MM.1S (cell line): ENCODE data around the gene NCOA1.
"Not testable (repeated sequence)": the region's sequence is repeated elsewhere in the genome, so short reads cannot be mapped to it uniquely, and the experiment has no call there.

Experiments used
- DNase-seq: peaks from one replicate; pipeline ENCODE4 v3.0.0-alpha.2; 2015
- H2AFZ ChIP-seq: fragments of 300-600 bp; sonication (generic); 2 replicates; pipeline ENCODE4 v1.6.0; 2016; ENCODE audit warnings: antibody characterized with exemption, low read length
- H3F3A ChIP-seq: fragments of 300-600 bp; sonication (generic); 2 replicates; pipeline ENCODE4 v1.6.1; 2016; ENCODE audit warnings: mild to moderate bottlenecking, antibody characterized with exemption, low read length, moderate library complexity, mixed read lengths; ENCODE audit not compliant: insufficient read depth
- H3K27ac ChIP-seq: fragments of 300-600 bp; sonication (generic); 2 replicates; pipeline ENCODE4 v1.5.1; 2016; ENCODE audit warnings: mild to moderate bottlenecking, low read length
- H3K27me3 ChIP-seq: fragments of 300-600 bp; sonication (generic); replicated peaks from 2 replicates; pipeline ENCODE4 v1.6.0; 2016; ENCODE audit warnings: low read length; ENCODE audit not compliant: insufficient read depth
- H3K36me3 ChIP-seq: fragments of 300-600 bp; sonication (generic); replicated peaks from 2 replicates; pipeline ENCODE4 v1.6.1; 2016; ENCODE audit warnings: mild to moderate bottlenecking, low read length, mixed read lengths; ENCODE audit not compliant: insufficient read depth
- H3K4me1 ChIP-seq: fragments of 300-600 bp; sonication (generic); 2 replicates; pipeline ENCODE4 v1.6.1; 2016; ENCODE audit warnings: low read length, mixed read lengths
- H3K4me2 ChIP-seq: fragments of 300-600 bp; sonication (generic); 2 replicates; pipeline ENCODE4 v1.6.0; 2016; ENCODE audit warnings: low read depth, low read length
- H3K4me3 ChIP-seq: fragments of 300-600 bp; sonication (generic); 2 replicates; pipeline ENCODE4 v1.5.1; 2016; ENCODE audit warnings: low read length, mixed read lengths
- H3K79me2 ChIP-seq: fragments of 300-600 bp; sonication (generic); 2 replicates; pipeline ENCODE4 v1.6.1; 2016; ENCODE audit warnings: mixed run types, low read length, mixed read lengths
- H3K9ac ChIP-seq: fragments of 300-600 bp; sonication (generic); 2 replicates; pipeline ENCODE4 v1.6.1; 2016; ENCODE audit warnings: low read length, mixed read lengths
- H3K9me2 ChIP-seq: fragments of 300-600 bp; sonication (generic); replicated peaks from 2 replicates; pipeline ENCODE4 v1.6.1; 2016; ENCODE audit warnings: mild to moderate bottlenecking, low read length, mixed read lengths; ENCODE audit not compliant: insufficient read depth
- H3K9me3 ChIP-seq: fragments of 300-600 bp; sonication (generic); replicated peaks from 2 replicates; pipeline ENCODE4 v1.6.1; 2016; ENCODE audit warnings: mild to moderate bottlenecking, low read length, mixed read lengths; ENCODE audit not compliant: insufficient read depth
- H4K20me1 ChIP-seq: fragments of 300-600 bp; sonication (generic); 2 replicates; pipeline ENCODE4 v1.6.1; 2016; ENCODE audit warnings: mild to moderate bottlenecking, low read length, moderate library complexity, mixed read lengths; ENCODE audit not compliant: insufficient read depth
- CTCF ChIP-seq: fragments of 300-600 bp; sonication (generic); IDR thresholded peaks from 2 replicates; pipeline ENCODE4 v1.5.1; 2016; ENCODE audit warnings: antibody characterized with exemption, low read length, mixed read lengths
- EZH2 ChIP-seq: fragments of 300-600 bp; sonication (generic); optimal IDR thresholded peaks from 2 replicates; pipeline ENCODE3; 2017; ENCODE audit warnings: low read depth, mild to moderate bottlenecking, antibody characterized with exemption, low read length, mixed read lengths
- EZH2phosphoT487 ChIP-seq: fragments of 300-600 bp; sonication (generic); IDR thresholded peaks from 2 replicates; pipeline ENCODE4 v1.6.1; 2018; ENCODE audit warnings: antibody characterized with exemption, low read length

NCOA1 gene

GRCh38 chr2:24672589-24672988 is 181.5 kb downstream of the NCOA1 start:
- Histone ChIP-seq H3K27me3 (no peaks in the 10 kb centered on the region), H3F3A (no peaks in the 10 kb centered on the region), H3K9me3 (no peaks in the 10 kb centered on the region), H3K9ac (no peak overlapping the region), H3K79me2 (no peaks in the 10 kb centered on the region), H2AFZ (no peak overlapping the region), H3K36me3 (no peaks in the 10 kb centered on the region), H3K27ac (no peak overlapping the region), H3K4me2 (no peak overlapping the region), H3K4me1 (no peaks in the 10 kb centered on the region), H4K20me1 (no peaks in the 10 kb centered on the region), H3K9me2 (no peaks in the 10 kb centered on the region), H3K4me3 (no peak overlapping the region)
- no peak for DNase-seq
- TF ChIP-seq EZH2 (no peak), EZH2phosphoT487 (no peak), CTCF (no peak)

- H3K9me3 ChIP-seq = no peaks in the 10 kb centered on the region
- no peak overlapping the region for H3K4me3 ChIP-seq
- DNase-seq = no peak
- H3K27me3 ChIP-seq = no peaks in the 10 kb centered on the region
- H3K4me2 ChIP-seq = no peak overlapping the region
- H3K4me1 ChIP-seq = no peaks in the 10 kb centered on the region
- H3K9ac ChIP-seq = no peak overlapping the region
- no peak overlapping the region for H3K27ac ChIP-seq
- no peak overlapping the region for H2AFZ ChIP-seq
- H3F3A ChIP-seq = no peaks in the 10 kb centered on the region
- no peaks in the 10 kb centered on the region for H3K79me2 ChIP-seq
- no peaks in the 10 kb centered on the region for H4K20me1 ChIP-seq
- no peaks in the 10 kb centered on the region for H3K9me2 ChIP-seq
- TF ChIP-seq CTCF (no peak), EZH2phosphoT487 (no peak), EZH2 (no peak)
- no peaks in the 10 kb centered on the region for H3K36me3 ChIP-seq
These were observed 184.3 kb downstream of the NCOA1 start for GRCh38 chr2:24675338-24675737.

DNA sequence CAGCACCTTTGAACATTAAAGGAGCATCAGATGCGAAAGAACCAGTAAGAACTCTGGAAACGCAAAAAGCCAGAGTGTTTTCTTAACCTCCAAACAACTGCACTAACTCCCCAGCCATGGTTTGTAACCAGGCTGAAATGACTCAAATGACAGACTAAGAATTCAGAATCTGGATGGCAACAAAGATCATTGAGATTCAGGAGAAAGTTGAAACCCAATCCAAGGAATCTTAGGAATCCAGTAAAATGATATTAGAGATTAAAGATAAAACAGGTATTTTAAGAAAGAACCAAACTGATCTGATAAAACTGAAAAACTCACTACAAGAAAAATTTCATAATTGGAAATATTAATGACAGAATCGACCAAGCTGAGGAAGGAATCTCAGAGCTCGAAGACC is 185.4 kb downstream of the NCOA1 start:
- TF ChIP-seq CTCF (no peak), EZH2phosphoT487 (no peak), EZH2 (no peak)
- no peaks in the 10 kb centered on the region for H3K9me3 ChIP-seq
- H3K36me3 ChIP-seq = no peaks in the 10 kb centered on the region
- H3K4me1 ChIP-seq = no peaks in the 10 kb centered on the region
- no peak overlapping the region for H3K9ac ChIP-seq
- no peak overlapping the region for H3K4me3 ChIP-seq
- no peaks in the 10 kb centered on the region for H4K20me1 ChIP-seq
- H2AFZ ChIP-seq = no peak overlapping the region
- no peaks in the 10 kb centered on the region for H3F3A ChIP-seq
- DNase-seq = no peak
- H3K79me2 ChIP-seq = no peaks in the 10 kb centered on the region
- no peak overlapping the region for H3K27ac ChIP-seq
- no peak overlapping the region for H3K4me2 ChIP-seq
- no peaks in the 10 kb centered on the region for H3K27me3 ChIP-seq
- H3K9me2 ChIP-seq = no peaks in the 10 kb centered on the region

- not testable (repeated sequence) for H4K20me1 ChIP-seq, H3K4me2 ChIP-seq, DNase-seq, H3K9me3 ChIP-seq, H3K4me1 ChIP-seq, H3K36me3 ChIP-seq, H3K27me3 ChIP-seq, H3K79me2 ChIP-seq, H2AFZ ChIP-seq, H3K9me2 ChIP-seq, H3K27ac ChIP-seq, H3K9ac ChIP-seq, H3K4me3 ChIP-seq, H3F3A ChIP-seq
These were observed 187.0 kb downstream of the NCOA1 start for GRCh38 chr2:24678066-24678465.
